GM19193 (cell line): ENCODE results near the gene C6orf163.

Source experiments
- POLR2A ChIP-seq: IDR thresholded peaks from 4 replicates; pipeline ENCODE4 v1.6.1; 2011; ENCODE audit not compliant: insufficient read depth, insufficient read length; ENCODE audit errors: extremely low read depth

C6orf163 gene

DNA sequence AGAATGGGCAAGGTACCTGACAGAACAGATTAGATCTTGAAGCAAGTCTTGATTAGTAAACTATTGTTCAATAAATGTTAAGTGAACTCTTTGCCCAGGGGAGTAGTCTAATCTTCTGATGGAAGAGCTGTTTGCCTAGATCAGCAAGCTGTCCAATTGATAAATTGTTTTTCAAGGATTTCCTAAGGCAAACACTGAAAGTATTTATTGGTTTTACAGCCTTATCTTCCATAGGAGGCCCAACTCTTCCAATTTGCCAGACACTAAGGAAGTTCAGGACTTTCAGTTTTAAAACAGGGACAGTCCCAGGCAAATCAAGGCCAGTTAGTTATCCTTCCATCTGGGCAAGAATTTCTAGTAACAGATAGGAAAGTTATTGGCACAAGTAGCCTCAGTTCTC lies 1.8 kb upstream of the C6orf163 start:
- TF ChIP-seq POLR2A: no peak

DNA sequence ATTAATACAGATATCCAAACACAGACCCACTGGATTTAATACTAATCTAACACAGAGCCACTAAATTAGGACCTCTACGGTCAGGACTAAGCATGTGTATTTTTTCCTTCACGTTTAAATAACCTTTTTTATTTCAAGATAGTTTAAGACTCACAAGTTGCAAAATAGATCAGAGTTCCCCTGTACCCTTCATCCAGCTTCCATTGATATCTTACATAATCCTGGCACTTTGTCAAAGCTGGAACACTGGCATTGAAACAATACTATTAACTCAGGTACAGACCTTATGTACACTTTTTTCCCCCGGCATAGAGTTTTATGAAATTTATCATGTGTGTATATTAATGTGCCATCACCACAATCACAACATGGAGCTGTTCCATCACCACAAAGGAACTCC lies 2.1 kb downstream of the C6orf163 start:
- TF ChIP-seq POLR2A: no peak

DNA sequence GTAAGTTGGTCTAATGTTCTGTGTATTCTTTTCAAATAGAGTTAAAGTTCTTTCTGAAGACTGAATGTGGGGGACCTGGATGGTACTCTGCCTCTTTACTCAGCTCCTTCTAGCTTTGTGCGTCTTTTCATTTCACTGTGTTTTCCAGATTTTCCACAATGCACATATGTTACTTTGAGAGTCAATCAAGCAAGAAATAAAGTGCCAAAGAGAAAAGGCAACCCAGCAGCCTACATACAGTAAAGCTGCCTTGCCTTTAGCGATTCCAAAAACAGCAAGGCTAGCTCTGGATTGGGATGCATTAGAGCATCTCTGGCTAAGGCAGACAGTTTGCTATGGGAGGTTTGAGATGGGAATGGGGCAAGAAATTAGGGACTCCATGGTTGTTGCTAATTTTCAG lies 5.3 kb downstream of the C6orf163 start:
- TF ChIP-seq POLR2A: no peak

DNA sequence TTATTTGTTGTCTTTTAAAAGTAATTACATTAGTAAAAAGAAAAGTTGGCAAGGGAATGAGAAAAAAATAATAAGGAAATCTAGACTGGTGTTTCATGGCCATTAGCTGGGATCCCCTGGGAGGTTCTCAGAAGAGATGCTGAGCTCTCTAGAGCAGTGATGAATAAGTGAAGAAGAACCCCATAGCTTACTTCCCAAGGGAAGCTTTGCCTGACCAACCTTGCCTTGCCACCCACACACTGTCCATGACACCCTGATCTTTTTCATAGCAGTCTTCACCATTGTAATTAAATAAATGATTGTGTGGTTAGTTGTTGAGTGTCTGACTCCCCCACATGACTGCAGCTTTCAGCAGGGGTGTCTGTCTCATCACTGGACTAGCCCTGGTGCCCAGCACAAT lies 5.9 kb downstream of the C6orf163 start:
- no peak for TF ChIP-seq POLR2A

DNA sequence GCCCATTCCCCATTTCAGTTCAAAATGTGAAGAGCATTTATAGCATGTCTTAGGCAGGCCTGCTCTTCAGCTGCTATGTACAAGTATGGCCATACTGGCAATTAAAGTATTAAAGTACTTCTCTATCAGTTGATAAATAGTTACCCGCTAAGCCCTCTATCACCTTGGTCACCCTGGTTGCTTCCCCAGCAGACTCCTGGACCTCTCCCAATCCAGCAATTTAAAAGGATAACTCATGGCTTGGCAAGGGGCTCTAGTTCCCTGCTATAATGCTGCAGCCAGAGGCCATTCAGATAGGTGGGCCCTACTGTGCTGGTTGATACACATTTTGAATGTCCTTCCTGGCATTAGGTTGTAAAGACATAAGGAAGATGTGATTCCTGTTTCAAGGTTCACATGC lies 7.0 kb downstream of the C6orf163 start:
- no peak for TF ChIP-seq POLR2A

DNA sequence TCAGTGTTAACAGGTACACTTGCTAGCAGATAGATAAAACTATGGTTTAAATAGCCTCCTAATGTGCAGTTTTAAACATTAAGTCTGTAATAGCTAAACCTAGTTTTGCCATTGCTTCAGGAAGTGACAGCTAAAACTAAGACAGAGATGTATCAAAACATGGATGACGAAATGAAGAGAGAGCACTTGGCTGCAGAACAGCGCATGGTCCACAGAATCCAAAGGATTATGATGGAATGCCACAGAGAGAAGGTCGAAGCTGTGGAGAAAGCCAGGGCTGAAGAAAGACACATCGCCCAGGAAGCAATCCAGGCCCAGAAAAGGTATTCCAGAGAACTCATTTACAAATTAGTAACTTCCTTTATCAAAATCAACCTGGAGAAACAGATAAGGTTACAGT lies 11.6 kb downstream of the C6orf163 start:
- no peak for TF ChIP-seq POLR2A

DNA sequence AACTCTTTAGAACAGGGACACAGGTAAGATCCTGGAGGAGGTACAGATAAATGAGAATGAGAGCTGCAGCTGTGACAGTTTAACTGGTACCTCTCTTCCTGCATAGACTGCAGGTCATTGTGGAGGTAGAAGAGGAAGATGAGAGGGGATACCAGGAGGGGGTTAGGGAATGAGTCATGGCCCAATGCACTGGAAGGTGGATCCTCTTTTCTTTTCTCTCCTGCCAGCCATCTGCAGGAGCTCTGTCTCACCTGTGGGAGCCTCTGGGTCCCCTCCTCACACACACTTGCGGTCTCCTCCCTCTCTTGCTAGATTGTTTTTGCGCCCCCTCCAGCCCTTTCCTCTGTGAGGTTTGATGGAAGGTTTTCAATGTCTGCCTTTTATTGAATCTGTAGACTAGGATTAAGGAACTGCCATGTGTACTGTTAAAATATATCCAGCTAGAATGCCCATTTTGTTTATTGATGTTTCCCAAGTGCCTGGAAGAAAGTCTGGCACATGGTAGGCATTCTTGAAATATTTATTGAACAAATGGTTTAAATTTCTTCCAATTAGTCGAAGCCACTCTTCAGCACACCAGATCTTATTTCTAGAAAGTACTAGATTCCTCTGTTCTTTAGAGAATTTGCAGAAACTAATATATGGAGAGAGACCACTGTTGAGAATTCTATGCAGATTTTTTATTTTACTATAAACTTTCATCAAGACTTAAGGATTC lies 13.0 kb downstream of the C6orf163 start:
- no peak for TF ChIP-seq POLR2A

DNA sequence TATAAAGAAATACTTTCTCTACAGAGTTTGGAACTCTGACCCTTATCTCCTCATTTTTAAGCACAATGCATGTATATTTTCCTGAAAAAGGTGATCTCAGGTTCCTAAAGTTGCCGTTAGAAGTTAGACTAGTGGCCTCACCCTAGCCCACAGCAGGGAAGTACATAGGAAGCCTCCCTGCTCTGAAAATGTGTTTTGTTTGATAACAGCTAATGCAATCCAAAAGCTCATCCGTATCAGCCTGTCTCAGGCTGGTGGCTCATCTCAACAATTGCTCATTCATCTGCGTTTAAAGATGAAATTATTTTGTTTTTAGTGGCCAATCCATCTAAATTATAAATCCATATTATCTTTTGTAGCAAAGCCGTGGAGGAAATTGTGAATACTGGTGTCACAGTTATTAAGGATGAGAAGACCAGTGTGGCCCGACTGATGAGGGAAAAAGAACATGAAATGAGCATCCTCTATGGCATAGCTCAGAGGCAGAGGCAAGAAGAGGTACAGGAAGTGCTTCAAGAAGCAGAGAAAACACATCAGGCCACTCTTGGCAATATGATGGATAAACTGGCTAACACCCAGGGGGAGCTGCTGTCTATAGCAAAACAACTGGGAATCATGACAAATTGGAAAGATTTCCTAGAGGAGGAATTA lies 20.1 kb downstream of the C6orf163 start:
- TF ChIP-seq POLR2A: no peak

DNA sequence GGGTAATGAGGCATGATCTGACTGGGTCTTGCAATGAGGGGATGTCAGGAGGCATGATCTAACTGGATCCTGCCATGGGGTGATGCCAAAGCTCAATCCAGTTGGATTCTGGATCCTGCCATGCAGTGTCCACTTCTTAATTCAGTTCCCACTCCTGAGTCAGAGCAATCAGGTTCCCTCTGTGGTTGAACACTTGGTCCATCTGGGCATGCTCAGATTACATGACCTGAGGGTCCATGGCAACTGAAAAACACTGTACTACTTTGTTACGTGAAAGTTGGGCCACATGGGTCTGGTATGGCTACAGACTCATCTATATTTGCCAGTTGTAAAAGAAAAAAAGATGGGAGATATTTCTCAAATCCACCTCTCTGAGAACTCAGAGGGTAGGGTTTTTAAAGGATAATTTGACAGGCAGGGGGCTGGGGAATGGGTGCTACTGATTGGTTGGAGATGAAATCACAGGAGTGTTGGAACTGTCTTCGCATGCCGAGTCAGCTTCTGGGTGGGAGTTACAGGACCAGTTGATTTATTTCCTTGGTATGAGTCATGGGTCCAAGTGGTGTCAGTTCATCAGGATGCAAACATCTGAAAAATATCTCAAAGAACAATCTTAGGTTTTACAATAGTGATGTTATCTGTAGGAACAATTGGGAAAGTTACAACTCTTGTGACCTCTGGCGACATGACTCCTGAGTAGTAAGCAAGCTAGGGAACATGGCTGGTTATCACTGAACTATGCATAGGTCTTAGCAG lies 21.6 kb downstream of the C6orf163 start:
- TF ChIP-seq POLR2A: no peak

DNA sequence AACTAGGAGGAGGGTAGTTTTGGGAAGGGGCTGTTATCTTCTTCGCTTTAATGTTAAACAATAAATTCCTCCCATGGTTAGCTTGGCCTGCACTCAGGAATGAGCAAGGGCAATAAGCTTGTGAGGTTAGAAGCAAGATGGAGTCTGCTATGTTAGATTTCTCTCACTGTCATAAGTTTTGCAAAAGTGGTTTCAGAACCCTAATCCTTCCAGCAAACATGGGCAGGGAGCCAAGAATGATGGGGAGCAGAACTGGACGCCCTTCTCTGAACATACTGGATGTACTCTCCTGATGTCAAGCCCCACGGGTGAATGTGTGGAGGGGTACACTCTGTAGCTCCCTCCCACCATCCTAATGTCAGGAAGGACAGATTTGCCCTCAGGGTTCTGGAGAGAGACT lies 22.3 kb downstream of the C6orf163 start:
- no peak for TF ChIP-seq POLR2A

DNA sequence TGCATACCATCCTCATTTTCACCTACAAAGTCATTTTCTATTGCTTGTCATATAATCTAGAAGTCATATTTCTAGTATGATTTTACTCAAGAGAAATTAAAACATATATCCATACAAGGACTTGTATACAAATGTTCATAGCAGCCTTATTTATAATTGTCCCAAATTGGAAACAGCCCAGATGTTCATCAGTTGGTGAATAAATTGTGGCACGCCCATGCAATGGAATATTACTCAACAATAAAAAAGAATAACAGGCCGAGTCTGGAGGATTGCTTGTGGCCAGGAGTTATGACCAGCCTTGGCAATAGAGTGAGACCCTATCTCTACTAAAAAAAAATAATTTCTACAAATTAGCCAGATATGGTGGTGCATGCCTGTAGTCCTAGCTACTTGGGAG lies 28.8 kb downstream of the C6orf163 start:
- TF ChIP-seq POLR2A: no peak

DNA sequence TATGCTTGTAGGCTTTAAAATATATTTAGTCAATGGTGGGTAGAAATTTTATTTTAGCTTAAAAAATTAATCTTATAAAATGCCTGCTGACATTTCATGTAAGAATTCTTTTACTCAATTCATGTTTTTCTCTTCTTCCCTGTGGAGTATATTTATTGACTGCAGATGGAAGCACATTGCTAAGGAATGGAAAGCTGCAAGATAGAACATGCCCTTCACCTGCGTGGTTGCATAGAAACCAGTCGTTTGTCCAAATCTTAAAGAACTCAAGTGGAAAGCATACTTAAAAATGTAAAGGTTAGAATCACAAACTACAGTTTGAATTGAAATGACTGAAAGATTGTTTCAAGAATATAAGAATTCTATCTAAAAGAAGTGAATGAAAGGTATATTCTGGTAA lies 30.7 kb downstream of the C6orf163 start:
- no peak for TF ChIP-seq POLR2A

DNA sequence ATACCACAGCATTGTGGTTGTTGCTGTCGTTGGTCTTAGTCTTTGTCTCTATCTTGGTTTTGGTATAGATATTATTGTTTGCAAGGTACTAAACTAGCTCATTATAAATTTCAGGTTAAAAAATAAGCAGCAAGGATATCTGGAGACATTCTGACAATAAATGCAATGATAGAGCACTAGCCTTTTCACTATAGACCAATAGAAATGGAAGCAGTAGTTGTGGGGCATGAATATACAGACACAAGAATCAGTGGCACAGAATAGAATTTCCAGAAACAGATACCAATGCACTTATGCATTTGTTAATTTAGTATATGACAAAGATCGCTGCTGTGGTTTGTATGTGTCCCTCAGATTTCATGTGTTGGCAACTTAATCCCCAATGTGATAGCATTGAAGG lies 32.0 kb downstream of the C6orf163 start:
- TF ChIP-seq POLR2A: no peak

DNA sequence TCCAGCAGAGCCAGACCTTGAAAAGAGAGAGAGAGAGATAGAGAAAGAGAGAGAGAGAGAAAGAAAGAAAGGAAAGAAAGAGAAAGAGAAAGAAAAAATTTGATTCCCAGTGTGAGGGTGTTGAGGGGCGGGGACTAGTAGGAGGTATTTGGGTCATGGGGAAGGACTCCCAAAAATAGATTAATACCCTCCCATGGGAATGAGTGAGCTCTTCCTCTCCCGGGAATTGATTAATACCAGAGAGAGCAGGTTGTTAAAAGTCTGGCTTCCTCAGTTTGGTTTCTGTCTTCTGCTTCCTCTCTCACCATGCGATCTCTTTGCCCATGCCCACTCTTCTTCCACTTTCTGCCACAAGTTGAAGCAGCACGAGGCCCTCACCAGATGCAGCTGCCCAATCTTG lies 34.3 kb downstream of the C6orf163 start:
- no peak for TF ChIP-seq POLR2A

DNA sequence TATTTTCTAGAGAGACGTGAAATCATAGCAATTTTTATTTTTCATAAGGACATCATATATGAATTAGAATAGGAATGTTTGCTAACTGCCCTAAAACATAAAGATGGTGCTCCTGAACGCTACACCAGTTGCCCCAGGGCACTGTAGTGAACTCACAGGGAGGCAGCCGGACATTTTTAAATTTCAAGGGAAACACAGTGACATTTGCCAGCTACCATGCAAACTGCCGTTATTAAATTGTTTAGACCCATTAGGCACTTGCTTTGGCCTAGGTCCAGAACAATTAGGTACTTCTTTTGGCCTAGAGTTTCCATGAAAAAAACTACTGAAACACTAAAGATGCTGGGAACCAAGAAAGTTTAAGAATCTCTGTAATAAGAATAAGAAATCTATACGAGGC lies 38.2 kb downstream of the C6orf163 start:
- TF ChIP-seq POLR2A: no peak

DNA sequence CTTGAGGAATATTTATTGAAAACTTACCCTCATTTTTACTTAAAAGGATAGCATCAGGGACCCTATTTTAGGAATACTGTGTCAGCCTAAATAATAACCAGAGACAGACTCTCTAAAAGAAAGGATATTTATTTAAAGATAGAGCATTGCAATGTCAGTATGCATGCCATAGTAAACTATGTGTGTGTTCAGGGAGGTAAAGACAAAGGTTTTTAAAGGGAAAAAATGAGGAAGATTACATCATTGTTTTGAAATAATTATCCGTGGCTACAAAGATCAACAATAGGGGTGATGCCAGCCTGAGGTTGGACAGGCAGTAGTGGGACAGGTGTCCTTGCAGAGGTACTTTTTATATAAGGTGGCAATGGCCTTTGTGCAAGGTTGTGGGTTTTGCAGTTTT lies 39.4 kb downstream of the C6orf163 start:
- TF ChIP-seq POLR2A: no peak
